ENCODE results near the gene SLC38A4. TPM values are rescaled to one million over a fixed set of nuclear protein-coding genes. Genes with fewer than 3 reads are reported as not detected.
"Not testable (repeated sequence)": the region's sequence is repeated elsewhere in the genome, so short reads cannot be mapped to it uniquely, and the experiment has no call there.

Gene SLC38A4
- total RNA-seq, 1 donor from 2014 or later: not detected

DNA sequence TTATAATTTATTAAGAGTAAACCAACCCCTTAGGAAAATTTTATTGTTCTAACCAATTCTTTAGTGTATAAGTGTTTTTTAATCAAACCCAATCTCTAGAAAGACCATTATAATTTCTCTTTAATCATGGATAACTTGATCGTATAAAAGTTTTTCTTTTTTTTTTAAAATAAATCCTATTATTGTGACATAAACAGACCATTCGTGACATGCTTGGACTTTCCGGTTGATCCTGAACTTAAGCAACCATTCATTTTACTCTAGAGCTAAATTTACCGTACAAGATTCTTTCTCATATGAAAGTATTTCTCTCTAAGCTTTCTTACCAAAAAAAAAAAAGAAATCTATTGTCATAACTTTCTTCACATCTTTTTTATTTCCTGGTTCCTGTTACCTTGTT lies 32.6 kb upstream of the SLC38A4 start:
- H3K36me3 Mint-ChIP-seq (ENCODE audit: low read depth): no peaks in the 10 kb centered on the region
- H3K27ac Mint-ChIP-seq: no peak overlapping the region
- POLR2A ChIA-PET: no interaction called here
- no peaks in the 10 kb centered on the region for H3K4me1 Mint-ChIP-seq
- CTCF ChIA-PET: no interaction called here
- peaks cover 19% of the 10 kb centered on the region for H3K9me3 Mint-ChIP-seq
- intact Hi-C loops (cut with micrococcal nuclease): no loop called here
- no peak overlapping the region for H3K4me3 Mint-ChIP-seq
- TF ChIP-seq, protein P1, sequence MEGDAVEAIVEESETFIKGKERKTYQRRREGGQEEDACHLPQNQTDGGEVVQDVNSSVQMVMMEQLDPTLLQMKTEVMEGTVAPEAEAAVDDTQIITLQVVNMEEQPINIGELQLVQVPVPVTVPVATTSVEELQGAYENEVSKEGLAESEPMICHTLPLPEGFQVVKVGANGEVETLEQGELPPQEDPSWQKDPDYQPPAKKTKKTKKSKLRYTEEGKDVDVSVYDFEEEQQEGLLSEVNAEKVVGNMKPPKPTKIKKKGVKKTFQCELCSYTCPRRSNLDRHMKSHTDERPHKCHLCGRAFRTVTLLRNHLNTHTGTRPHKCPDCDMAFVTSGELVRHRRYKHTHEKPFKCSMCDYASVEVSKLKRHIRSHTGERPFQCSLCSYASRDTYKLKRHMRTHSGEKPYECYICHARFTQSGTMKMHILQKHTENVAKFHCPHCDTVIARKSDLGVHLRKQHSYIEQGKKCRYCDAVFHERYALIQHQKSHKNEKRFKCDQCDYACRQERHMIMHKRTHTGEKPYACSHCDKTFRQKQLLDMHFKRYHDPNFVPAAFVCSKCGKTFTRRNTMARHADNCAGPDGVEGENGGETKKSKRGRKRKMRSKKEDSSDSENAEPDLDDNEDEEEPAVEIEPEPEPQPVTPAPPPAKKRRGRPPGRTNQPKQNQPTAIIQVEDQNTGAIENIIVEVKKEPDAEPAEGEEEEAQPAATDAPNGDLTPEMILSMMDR (IDR thresholded peaks at IDR 0.05): no peak
- DNase-seq (no peak), ATAC-seq (ENCODE audit: low read depth) (no peak)
- H3K27me3 Mint-ChIP-seq: no peaks in the 10 kb centered on the region

DNA sequence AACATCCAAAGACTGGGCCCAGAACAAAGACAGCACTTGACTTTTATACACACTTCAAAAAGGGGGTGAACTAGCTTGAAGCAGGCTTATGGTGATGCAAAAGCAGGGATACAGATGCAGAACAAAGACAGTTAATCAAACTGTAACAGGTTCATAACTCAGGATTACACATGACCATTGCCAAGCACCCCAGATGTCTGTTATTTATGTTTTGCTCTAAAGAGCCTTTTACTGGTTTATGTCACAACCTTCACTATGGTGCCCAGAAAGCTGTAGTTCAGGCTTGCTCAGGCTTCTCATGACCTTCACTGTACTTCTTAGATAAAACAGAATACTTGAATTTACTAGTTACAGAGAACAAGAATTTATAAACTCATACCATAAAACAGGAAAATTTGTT lies 31.7 kb upstream of the SLC38A4 start:
- H3K9me3 Mint-ChIP-seq: peaks cover 19% of the 10 kb centered on the region
- no peak for DNase-seq
- ChIA-PET CTCF (no interaction called here), POLR2A (no interaction called here)
- H3K4me3 Mint-ChIP-seq: no peak overlapping the region
- intact Hi-C loops (cut with micrococcal nuclease): no loop called here
- no peaks in the 10 kb centered on the region for H3K27me3 Mint-ChIP-seq
- H3K4me1 Mint-ChIP-seq: no peaks in the 10 kb centered on the region
- no peak overlapping the region for H3K27ac Mint-ChIP-seq
- H3K36me3 Mint-ChIP-seq (ENCODE audit: low read depth): no peaks in the 10 kb centered on the region
- no peak for ATAC-seq (ENCODE audit: low read depth)
- TF ChIP-seq, protein P1 (IDR thresholded peaks at IDR 0.05): no peak

DNA sequence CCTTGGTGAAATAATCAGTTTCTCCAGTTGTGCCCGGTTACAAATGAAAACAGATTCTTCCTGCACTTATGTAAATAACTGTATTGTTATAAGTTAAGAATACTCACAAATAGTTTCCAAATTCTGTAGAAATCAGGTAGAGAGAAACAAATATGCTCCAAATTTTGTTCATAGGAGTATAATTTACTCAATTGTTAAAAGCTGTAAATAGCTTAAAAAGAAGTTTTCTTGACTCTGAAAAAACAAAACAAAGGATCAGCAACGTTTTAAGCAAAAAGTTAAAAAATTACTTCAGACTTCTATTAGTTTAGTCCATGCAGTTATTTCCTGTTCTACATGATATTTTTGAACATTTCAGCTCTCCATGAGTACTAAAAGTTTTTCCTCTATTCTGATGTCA lies 30.0 kb upstream of the SLC38A4 start:
- Mint-ChIP-seq H3K9me3 (peaks cover 15% of the 10 kb centered on the region), H3K4me1 (no peaks in the 10 kb centered on the region), H3K27ac (no peak overlapping the region), H3K27me3 (peaks cover 2% of the 10 kb centered on the region), H3K4me3 (no peak overlapping the region), H3K36me3 (ENCODE audit: low read depth) (no peaks in the 10 kb centered on the region)
- intact Hi-C loops (cut with micrococcal nuclease): no loop called here
- TF ChIP-seq, protein P1 (IDR thresholded peaks at IDR 0.05): no peak
- DNase-seq: no peak
- ChIA-PET CTCF (interaction anchor here (0.6 kb wide), 1 partner anchor 1160 kb away, joined by 3 read pairs; no protein-coding TSS in a partner anchor), POLR2A (no interaction called here)
- ATAC-seq (ENCODE audit: low read depth): no peak

DNA sequence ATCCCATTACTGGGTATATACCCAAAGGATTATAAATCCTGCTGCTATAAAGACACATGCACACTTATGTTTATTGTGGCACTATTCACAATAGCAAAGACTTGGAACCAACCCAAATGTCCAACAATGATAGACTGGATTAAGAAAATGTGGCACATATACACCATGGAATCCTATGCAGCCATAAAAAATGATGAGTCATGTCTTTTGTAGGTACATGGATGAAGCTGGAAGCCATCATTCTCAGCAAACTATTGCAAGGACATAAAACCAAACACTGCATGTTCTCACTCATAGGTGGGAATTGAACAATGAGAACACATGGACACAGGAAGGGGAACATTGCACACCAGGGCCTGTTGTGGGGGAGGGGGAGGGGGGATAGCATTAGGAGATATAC lies 28.4 kb upstream of the SLC38A4 start:
- H3K9me3 Mint-ChIP-seq: peaks cover 12% of the 10 kb centered on the region
- intact Hi-C loops (cut with micrococcal nuclease); POLR2A ChIA-PET: not testable (repeated sequence)

DNA sequence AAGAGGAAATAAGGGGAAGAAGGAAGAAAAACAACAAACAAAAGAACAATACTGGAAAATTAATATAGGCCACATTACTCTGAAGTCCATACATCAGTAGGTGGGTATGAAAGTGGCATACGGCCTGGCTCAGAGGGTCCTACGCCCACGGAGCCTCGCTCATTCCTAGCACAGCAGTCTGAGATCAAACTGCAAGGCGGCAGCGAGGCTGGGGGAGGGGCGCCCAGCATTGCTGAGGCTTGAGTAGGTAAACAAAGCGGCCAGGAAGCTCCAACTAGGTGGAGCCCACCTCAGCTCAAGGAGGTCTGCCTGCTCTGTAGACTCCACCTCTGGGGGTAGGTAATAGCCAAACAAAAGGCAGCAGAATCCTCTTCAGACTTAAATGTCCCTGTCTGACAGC lies 23.0 kb upstream of the SLC38A4 start:
- DNase-seq; H3K9me3 Mint-ChIP-seq; H3K36me3 Mint-ChIP-seq (ENCODE audit: low read depth); H3K27ac Mint-ChIP-seq; POLR2A ChIA-PET; ATAC-seq (ENCODE audit: low read depth); CTCF ChIA-PET; intact Hi-C loops (cut with micrococcal nuclease); H3K4me3 Mint-ChIP-seq; H3K4me1 Mint-ChIP-seq: not testable (repeated sequence)
- peaks cover 23% of the 10 kb centered on the region for H3K27me3 Mint-ChIP-seq

More for the DNA sequence above, 28.4 kb upstream of the SLC38A4 start:
- ATAC-seq (ENCODE audit: low read depth); DNase-seq; H3K4me1 Mint-ChIP-seq; H3K36me3 Mint-ChIP-seq (ENCODE audit: low read depth); CTCF ChIA-PET; H3K27me3 Mint-ChIP-seq; H3K4me3 Mint-ChIP-seq; H3K27ac Mint-ChIP-seq: not testable (repeated sequence)

DNA sequence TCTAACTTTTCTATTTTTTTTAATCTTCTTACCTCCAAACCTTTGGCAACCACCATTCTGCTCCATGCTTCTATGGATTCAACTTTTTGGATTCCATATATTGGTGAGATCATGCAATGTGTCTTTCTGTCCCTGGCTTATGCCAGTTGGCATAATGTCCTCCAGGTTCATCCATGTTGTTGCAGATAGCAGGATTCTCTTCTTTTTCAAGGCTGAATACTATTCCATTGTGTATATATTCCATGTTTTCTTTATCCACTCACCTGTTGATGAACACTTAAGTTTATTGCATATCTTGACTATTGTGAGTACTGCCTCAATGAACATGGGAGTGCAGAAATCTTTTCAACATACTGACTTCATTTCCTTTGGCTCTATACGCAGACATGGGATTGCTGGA lies 21.2 kb upstream of the SLC38A4 start:
- ATAC-seq (ENCODE audit: low read depth) (no peak), DNase-seq (no peak)
- no peaks in the 10 kb centered on the region for H3K4me1 Mint-ChIP-seq
- H3K36me3 Mint-ChIP-seq (ENCODE audit: low read depth): no peaks in the 10 kb centered on the region
- CTCF ChIA-PET: no interaction called here
- no peak overlapping the region for H3K4me3 Mint-ChIP-seq
- no peak overlapping the region for H3K27ac Mint-ChIP-seq
- TF ChIP-seq, protein P1 (IDR thresholded peaks at IDR 0.05): no peak
- intact Hi-C loops (cut with micrococcal nuclease): no loop called here
- H3K27me3 Mint-ChIP-seq: peaks cover 29% of the 10 kb centered on the region
- H3K9me3 Mint-ChIP-seq: peaks cover 4% of the 10 kb centered on the region
- POLR2A ChIA-PET: no interaction called here

All from activated B cell treated with CpG ODN at 0.5 μM for 24 hours (primary cell).